Heart left ventricle (tissue), 16 donors: ENCODE measurements around the gene XIRP1. TPM values are rescaled to one million over a fixed set of nuclear protein-coding genes. Genes with fewer than 3 reads are reported as not detected.

Source experiments
- ATAC-seq, 4 donors: fragments of 200-7000 bp; cut with Tn5 transposase; one replicate each; pipeline ENCODE4 v1.9.1; 2020 to 2022; ENCODE audit warnings: moderate library complexity in 4 of 4, mild to moderate bottlenecking in 3 of 4, moderate number of reproducible peaks in 1 of 4
- DNase-seq, 5 donors: peaks; one replicate each; pipeline ENCODE4 v3.0.0-alpha.2; 2020
- H3K27ac ChIP-seq, 12 donors: fragments of 200-600 bp; sonication (generic) in 4 of 12; one replicate each; pipeline versions ENCODE4 v1.5.0 to v1.8.0; 2016 to 2022; ENCODE audit warnings: mild to moderate bottlenecking in 2 of 12
- H3K27me3 ChIP-seq, 9 donors: fragments of 200-600 bp; sonication (generic) in 2 of 9; one replicate each; pipeline versions ENCODE4 v1.5.1 to v1.8.0; 2016 to 2022; ENCODE audit warnings: mild to moderate bottlenecking in 3 of 9
- H3K36me3 ChIP-seq, 9 donors: fragments of 200-600 bp; sonication (generic) in 2 of 9; one replicate each; pipeline versions ENCODE4 v1.5.0 to v1.8.0; 2018 to 2022; ENCODE audit warnings: mild to moderate bottlenecking in 2 of 9
- H3K4me1 ChIP-seq, 12 donors: fragments of 200-600 bp; sonication (generic) in 4 of 12; one replicate each; pipeline versions ENCODE4 v1.5.0 to v1.8.0; 2016 to 2022; ENCODE audit warnings: mild to moderate bottlenecking in 3 of 12
- H3K4me3 ChIP-seq, 12 donors: fragments of 200-600 bp; sonication (generic) in 4 of 12; one replicate each; pipeline versions ENCODE4 v1.5.0 to v1.8.0; 2017 to 2022; ENCODE audit warnings: mild to moderate bottlenecking in 9 of 12, moderate library complexity in 4 of 12
- H3K9me3 ChIP-seq, 12 donors: fragments of 200-600 bp; sonication (generic) in 4 of 12; one replicate each; pipeline versions ENCODE4 v1.5.0 to v1.8.0; 2016 to 2022; ENCODE audit warnings: mild to moderate bottlenecking in 1 of 12
- POLR2A ChIP-seq, 2 donors: fragments of 450-650 bp; IDR thresholded peaks; one replicate each; pipeline ENCODE4 v1.6.1; 2017; ENCODE audit warnings: antibody characterized with exemption in 2 of 2, mild to moderate bottlenecking in 2 of 2, moderate library complexity in 2 of 2
- WGBS, 4 donors: extraction: QIAGEN DNeasy Blood & Tissue Kit in 2 of 4; methylation state at CpG; one replicate each; pipeline versions ENCODE4 v1.1.5 to v1.1.7; 2013 to 2018; 5-methylcytosine and 5-hydroxymethylcytosine counted together
- intact Hi-C, 10 donors: fragments of 100-400 bp; cut with DNase I; formaldehyde crosslinking; loops; one replicate each; pipeline versions ENCODE4 v1.11.1 to v1.14.2; 2022
- long read RNA-seq, 3 donors: library from polyadenylated mRNA; unstranded; transcript quantifications; one replicate each; pipeline ENCODE4 v2.0.0, GENCODE V29; 2020 to 2021
- polyA plus RNA-seq, 2 donors: library from polyadenylated mRNA; stranded (reverse); fragments of 200-250 nt; gene quantifications; one replicate each; pipeline ENCODE4 v1.2.3, GENCODE V29; 2013
- total RNA-seq, 9 donors: library from RNA; depleted of rRNA in 2 of 9; stranded (reverse); fragments of >200 nt in 2 of 9; fragmentation: NEBNext Ultra II Directional in 3 of 9; extraction: Animal tissue kit (Norgen Biotek cat#: 25700) in 3 of 9; gene quantifications; one replicate each; pipeline versions ENCODE4 v1.1.0 to v1.2.4, GENCODE V29; 2016 to 2023
- TF ChIP-seq, protein P1 (sequence below), 12 donors: fragments of 200-600 bp; sonication (generic) in 4 of 12; IDR thresholded peaks; one replicate each; pipeline versions ENCODE4 v1.5.0 to v1.8.0; 2018 to 2022; ENCODE audit warnings: antibody characterized with exemption in 12 of 12, mild to moderate bottlenecking in 5 of 12
- donor health status: ischemic (EF 13 %, LVEDD 7.1; RV severe dilation, severe dysfunction).
- donor health status: healthy with polysubstance abuse.
- donor health status: DM: no; HTN: yes; CAD: no.
- donor health status: DM: no; HTN: no; CAD: no.
- donor health status: ischemic (EF 25% LVEDD 6.9; RV normal size, moderate dysfunction).
- donor health status: ischemic (EF 25% LVEDD 5.7; RV mildly dilated, moderate dysfunction).
- donor health status: healthy.
- donor health status: DM: yes; HTN: yes; CAD: no.
- donor health status: ischemic (EF 35%, LVEDD 5.7; RV mildly dilated, moderate dysfunction).
- donor health status: nonischemic (EF 11% LVEDD 7.7; RV severe dilation, severe dysfunction).
- donor health status: DM: yes; HTN: yes; CAD: no.
- donor health status: PGD.
- donor health status: ischemic (EF 29% LVEDD 5.4; RV normal size, mild dysfunction).
- donor health status: nonischemic (EF 23%, LVEDD 6.1; RV moderate dilation, normal function).

Gene XIRP1, protein sequence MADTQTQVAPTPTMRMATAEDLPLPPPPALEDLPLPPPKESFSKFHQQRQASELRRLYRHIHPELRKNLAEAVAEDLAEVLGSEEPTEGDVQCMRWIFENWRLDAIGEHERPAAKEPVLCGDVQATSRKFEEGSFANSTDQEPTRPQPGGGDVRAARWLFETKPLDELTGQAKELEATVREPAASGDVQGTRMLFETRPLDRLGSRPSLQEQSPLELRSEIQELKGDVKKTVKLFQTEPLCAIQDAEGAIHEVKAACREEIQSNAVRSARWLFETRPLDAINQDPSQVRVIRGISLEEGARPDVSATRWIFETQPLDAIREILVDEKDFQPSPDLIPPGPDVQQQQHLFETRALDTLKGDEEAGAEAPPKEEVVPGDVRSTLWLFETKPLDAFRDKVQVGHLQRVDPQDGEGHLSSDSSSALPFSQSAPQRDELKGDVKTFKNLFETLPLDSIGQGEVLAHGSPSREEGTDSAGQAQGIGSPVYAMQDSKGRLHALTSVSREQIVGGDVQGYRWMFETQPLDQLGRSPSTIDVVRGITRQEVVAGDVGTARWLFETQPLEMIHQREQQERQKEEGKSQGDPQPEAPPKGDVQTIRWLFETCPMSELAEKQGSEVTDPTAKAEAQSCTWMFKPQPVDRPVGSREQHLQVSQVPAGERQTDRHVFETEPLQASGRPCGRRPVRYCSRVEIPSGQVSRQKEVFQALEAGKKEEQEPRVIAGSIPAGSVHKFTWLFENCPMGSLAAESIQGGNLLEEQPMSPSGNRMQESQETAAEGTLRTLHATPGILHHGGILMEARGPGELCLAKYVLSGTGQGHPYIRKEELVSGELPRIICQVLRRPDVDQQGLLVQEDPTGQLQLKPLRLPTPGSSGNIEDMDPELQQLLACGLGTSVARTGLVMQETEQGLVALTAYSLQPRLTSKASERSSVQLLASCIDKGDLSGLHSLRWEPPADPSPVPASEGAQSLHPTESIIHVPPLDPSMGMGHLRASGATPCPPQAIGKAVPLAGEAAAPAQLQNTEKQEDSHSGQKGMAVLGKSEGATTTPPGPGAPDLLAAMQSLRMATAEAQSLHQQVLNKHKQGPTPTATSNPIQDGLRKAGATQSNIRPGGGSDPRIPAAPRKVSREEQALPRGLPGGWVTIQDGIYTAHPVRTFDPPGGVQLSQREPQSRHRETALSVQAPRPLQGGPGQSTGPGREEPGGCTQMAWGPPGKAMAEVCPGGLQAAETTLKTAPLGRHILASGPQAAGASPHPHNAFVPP (N-terminal part only)
- 1,000 to 10,000 TPM in 1 of 9 donors, 100 to 1,000 TPM in 8; 293 to 1,122 (median 530) TPM for total RNA-seq
- polyA plus RNA-seq: 100 to 1,000 TPM; 496 to 675 TPM
- long read RNA-seq, donor 1, full-length matches to known transcripts: 10 of 247 reads
- long read RNA-seq, donor 1, partial matches to known transcripts: 232 of 247 reads
- long read RNA-seq, donor 1, other reads (novel, unspliced or antisense): 5 of 247 reads
- long read RNA-seq, donor 2, full-length matches to known transcripts: 23 of 458 reads
- long read RNA-seq, donor 2, partial matches to known transcripts: 64 of 458 reads
- long read RNA-seq, donor 2, other reads (novel, unspliced or antisense): 371 of 458 reads
- long read RNA-seq, donor 3, full-length matches to known transcripts: 33 of 858 reads
- long read RNA-seq, donor 3, partial matches to known transcripts: 810 of 858 reads
- long read RNA-seq, donor 3, other reads (novel, unspliced or antisense): 15 of 858 reads

DNA sequence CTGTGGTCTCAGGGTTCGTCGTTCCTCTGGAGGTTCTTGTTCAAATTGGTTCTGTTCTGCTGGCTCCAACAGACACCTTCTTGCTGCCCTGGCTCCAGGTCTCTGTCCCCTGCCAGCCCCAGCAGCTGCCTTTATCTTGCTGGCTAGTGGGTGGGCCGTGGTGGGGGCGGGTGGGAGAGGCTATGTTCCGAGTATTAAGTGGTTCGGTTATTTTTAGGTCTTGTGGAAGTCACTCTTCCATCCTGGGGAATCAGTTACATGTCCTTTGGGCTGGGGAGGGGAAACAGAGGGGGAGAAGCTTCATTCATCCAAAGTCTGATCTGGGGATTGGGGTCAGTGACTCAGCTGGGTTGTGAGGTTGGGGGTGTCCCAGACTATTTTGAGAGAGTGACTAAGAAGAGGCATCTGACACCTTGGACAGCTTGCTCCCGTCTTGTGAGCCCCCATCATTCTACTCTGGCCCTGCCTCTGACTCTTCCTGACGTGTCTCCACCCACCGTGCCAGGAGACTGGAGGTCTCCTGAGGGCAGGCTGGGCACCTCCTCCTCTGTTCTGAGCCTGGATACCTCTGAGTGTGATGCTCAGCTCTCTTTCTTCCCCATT, at the start of gene XIRP1:
Gene XIRP1 (minus strand): TSS at position 106 of the 603 bp plus-strand sequence. CDS start 3,150 bp downstream, outside the sequence.
- Histone ChIP-seq H3K36me3 (peaks cover 0 to 12% (median 0%) of the 10 kb centered on the region in 9 donors), H3K4me1 (peaks cover 0 to 55% (median 10%) of the 10 kb centered on the region in 12 donors), H3K27me3 (no peaks in the 10 kb centered on the region), H3K9me3 (no peaks in the 10 kb centered on the region), H3K27ac (peak within 1 kb of the TSS; percentile 74 to 99 (median 92)), H3K4me3 (peak within 1 kb of the TSS; percentile 35 to 72 (median 61))
- 35 to 43% (median 38%) methylated on average over 9 of the region's 9 CpGs for WGBS, 4 donors
- ATAC-seq: peak; percentile 61 to 72 (median 67)
- peak; percentile 44 to 90 for TF ChIP-seq POLR2A (IDR thresholded peaks at IDR 0.05)
- TF ChIP-seq, protein P1, sequence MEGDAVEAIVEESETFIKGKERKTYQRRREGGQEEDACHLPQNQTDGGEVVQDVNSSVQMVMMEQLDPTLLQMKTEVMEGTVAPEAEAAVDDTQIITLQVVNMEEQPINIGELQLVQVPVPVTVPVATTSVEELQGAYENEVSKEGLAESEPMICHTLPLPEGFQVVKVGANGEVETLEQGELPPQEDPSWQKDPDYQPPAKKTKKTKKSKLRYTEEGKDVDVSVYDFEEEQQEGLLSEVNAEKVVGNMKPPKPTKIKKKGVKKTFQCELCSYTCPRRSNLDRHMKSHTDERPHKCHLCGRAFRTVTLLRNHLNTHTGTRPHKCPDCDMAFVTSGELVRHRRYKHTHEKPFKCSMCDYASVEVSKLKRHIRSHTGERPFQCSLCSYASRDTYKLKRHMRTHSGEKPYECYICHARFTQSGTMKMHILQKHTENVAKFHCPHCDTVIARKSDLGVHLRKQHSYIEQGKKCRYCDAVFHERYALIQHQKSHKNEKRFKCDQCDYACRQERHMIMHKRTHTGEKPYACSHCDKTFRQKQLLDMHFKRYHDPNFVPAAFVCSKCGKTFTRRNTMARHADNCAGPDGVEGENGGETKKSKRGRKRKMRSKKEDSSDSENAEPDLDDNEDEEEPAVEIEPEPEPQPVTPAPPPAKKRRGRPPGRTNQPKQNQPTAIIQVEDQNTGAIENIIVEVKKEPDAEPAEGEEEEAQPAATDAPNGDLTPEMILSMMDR (IDR thresholded peaks at IDR 0.05): no peak
- DNase-seq: peak in 4 of 5 donors; percentile 63 to 80 (median 68)
- intact Hi-C loops: loop anchor here in 5 of 10 donors (5.0 kb wide), 3 partner anchors 65 to 100 kb away; no protein-coding TSS in a partner anchor

DNA sequence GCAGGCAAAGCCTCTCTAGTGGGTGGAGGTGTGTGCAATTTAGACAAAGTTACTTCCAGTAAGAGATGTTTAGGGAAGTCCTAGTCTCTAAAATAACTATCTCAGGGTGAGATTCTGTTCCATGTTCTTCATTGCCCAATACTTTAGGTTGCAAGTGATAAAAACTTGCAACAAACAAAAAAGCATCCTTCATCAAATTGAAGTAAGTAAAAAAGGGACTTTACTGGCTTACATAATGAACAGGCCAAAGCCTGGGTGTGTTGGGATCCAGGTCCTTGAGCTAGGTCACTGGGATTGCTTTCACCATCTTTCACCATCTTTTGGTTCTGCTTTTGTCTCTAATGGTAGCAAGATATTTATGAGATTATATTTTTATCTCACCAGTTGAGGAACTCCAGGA, 49.2 kb upstream of the XIRP1 start:
- Histone ChIP-seq H3K4me1 (peaks cover 0 to 8% (median 0%) of the 10 kb centered on the region in 12 donors), H3K27ac (no peak overlapping the region), H3K27me3 (peaks cover 0 to 2% (median 0%) of the 10 kb centered on the region in 9 donors), H3K4me3 (no peak overlapping the region), H3K36me3 (no peaks in the 10 kb centered on the region), H3K9me3 (peaks cover 0 to 4% (median 0%) of the 10 kb centered on the region in 12 donors)
- DNase-seq: no peak
- intact Hi-C loops: no loop called here
- no peak for TF ChIP-seq POLR2A (IDR thresholded peaks at IDR 0.05)
- TF ChIP-seq, protein P1 (IDR thresholded peaks at IDR 0.05): no peak
- no peak for ATAC-seq

DNA sequence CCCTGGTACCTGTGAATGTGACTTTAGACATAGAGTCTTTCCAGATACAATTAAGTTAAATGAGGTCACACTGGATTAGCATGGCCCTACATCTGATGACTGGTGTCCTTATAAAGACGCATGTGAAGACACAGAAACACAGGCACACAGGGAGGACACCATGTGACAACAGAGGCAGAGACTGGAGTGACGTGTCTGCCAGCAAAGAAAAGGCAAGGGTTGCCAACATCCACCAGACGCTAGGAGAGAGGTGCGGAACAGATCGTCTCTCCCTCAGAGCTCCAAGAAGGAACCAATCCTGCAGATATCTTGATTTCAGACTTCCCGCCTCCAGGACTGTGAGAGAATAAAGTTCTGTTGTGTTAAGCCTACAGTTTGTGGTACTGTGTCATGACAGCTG, 44.6 kb upstream of the XIRP1 start:
- DNase-seq: no peak
- intact Hi-C loops: no loop called here
- Histone ChIP-seq H3K9me3 (no peaks in the 10 kb centered on the region), H3K27ac (no peak overlapping the region), H3K4me1 (peaks cover 0 to 39% (median 3%) of the 10 kb centered on the region in 12 donors), H3K27me3 (peaks cover 0 to 2% (median 0%) of the 10 kb centered on the region in 9 donors), H3K4me3 (no peak overlapping the region), H3K36me3 (no peaks in the 10 kb centered on the region)
- TF ChIP-seq, protein P1 (IDR thresholded peaks at IDR 0.05): no peak
- no peak for TF ChIP-seq POLR2A (IDR thresholded peaks at IDR 0.05)
- WGBS, 4 donors: 52 to 57% (median 53%) methylated on average over 6 of the region's 6 CpGs
- ATAC-seq: peak; percentile 32 to 68 (median 54)
